Measurements from ENCODE around the gene TMEM94. TPM values are rescaled to one million over a fixed set of nuclear protein-coding genes. Genes with fewer than 3 reads are reported as not detected.

The TMEM94 gene
- total and polyA plus RNA-seq, 2 of the 8 experiments (the other 6 are each of a cell fraction or from before 2014, with no cell fraction given) = 54.8 to 69.9 TPM

GRCh38 chr17:75478508-75478907 lies 22.1 kb downstream of the TMEM94 start:
- no peak overlapping the region for H2BK12ac ChIP-seq (ENCODE audit: low read depth, low read length)
- H2BK5ac ChIP-seq (ENCODE audit: low read depth, low read length) = no peak overlapping the region; the same call in 1 of the 2 replicates
- H2BK15ac ChIP-seq (ENCODE audit: low read length) = no peak overlapping the region
- FAIRE-seq = no peak
- H4K20me1 ChIP-seq (replicated peaks in 1 of 2; ENCODE audit: control insufficient read depth in 1 of 2, insufficient read depth in 2 of 2, low read length in 2 of 2) = no peaks in the 10 kb centered on the region
- H3K9me3 ChIP-seq (ENCODE audit: insufficient read depth in 2 of 2, low read depth in 1 of 2, low read length in 1 of 2) = no peaks in the 10 kb centered on the region
- peaks cover 0 to 7% (median under 1%) of the 10 kb centered on the region in 4 experiments; a peak in 4 of 7 replicates for H3K4me1 ChIP-seq (replicated peaks in 1 of 4; ENCODE audit: control insufficient read depth in 3 of 4, insufficient read depth in 4 of 4, low read length in 3 of 4)
- H3K27ac ChIP-seq (ENCODE audit: low read depth, low read length) = no peak overlapping the region
- H3K14ac ChIP-seq (ENCODE audit: insufficient read length) = no peak overlapping the region
- H3K9ac ChIP-seq (replicated peaks in 1 of 4; ENCODE audit: extremely low read depth in 1 of 4, low read depth in 3 of 4, low read length in 3 of 4) = no peak overlapping the region; a peak in 2 of 7 replicates
- H3K4me3 ChIP-seq (ENCODE audit: extremely low read depth in 1 of 4, insufficient read depth in 2 of 4, low read depth in 3 of 4, low read length in 4 of 4) = no peak overlapping the region
- H2AK5ac ChIP-seq (ENCODE audit: low read depth, low read length) = 0 out of 2 replicates have a peak overlapping the region, but pooled peaks have one; percentile 13
- no peak overlapping the region for H2AFZ ChIP-seq (ENCODE audit: low read length)
- H3K18ac ChIP-seq (ENCODE audit: extremely low read depth, low read length) = no peak overlapping the region; the same call in 1 of the 2 replicates
- no peak overlapping the region; a peak in 1 of 4 replicates for H3K4me2 ChIP-seq (ENCODE audit: insufficient read depth in 1 of 2, low read depth in 2 of 2, low read length in 2 of 2)
- no peaks in the 10 kb centered on the region for H3K23me2 ChIP-seq (ENCODE audit: low read depth, low read length)
- no peaks in the 10 kb centered on the region; the same call in 1 of the 2 replicates for H3K79me1 ChIP-seq (ENCODE audit: low read depth, low read length)
- H2BK120ac ChIP-seq (replicated peaks; ENCODE audit: low read depth, low read length) = no peak overlapping the region
- no peaks in the 10 kb centered on the region for H3K79me2 ChIP-seq (ENCODE audit: control insufficient read depth in 1 of 2, insufficient read depth in 2 of 2, low read length in 2 of 2)
- H3K36me3 ChIP-seq (ENCODE audit: control insufficient read depth in 2 of 4, insufficient read depth in 4 of 4, low read length in 3 of 4) = peaks cover 0 to 4% (median 0%) of the 10 kb centered on the region in 4 experiments; a peak in 1 of 8 replicates
- no peak overlapping the region for H4K8ac ChIP-seq (ENCODE audit: extremely low read depth, insufficient read depth, low read length)
- no peak overlapping the region for H4K5ac ChIP-seq (ENCODE audit: insufficient read length, low read depth, low read length)
- WGBS, 2 experiments (ENCODE audit: extremely low coverage in 1 of 2, insufficient coverage in 1 of 2, insufficient read length in 1 of 2, insufficient replicate concordance in 2 of 2, low coverage in 1 of 2, low lambda C conversion rate in 2 of 2, missing lambda C conversion rate in 1 of 2) = 67% methylated on average over 7 of the region's 7 CpGs; no CpG with 5 or more reads in 1 of the 2 experiments
- H3K56ac ChIP-seq (replicated peaks; ENCODE audit: insufficient read length, low read depth, low read length) = no peak overlapping the region
- DNase-seq (ENCODE audit: low read depth in 1 of 2, low spot score in 2 of 2) = no peak
- no peak overlapping the region for H3K23ac ChIP-seq (ENCODE audit: insufficient read length)
- TF ChIP-seq EP300 (IDR thresholded peaks at IDR 0.05; ENCODE audit: borderline replicate concordance in 1 of 2, low read depth in 2 of 2, low read length in 2 of 2) = no peak
- TF ChIP-seq GABPA (IDR thresholded peaks at IDR 0.05; ENCODE audit: borderline replicate concordance, insufficient read depth, low read length) = no peak
- TF ChIP-seq, protein P1, sequence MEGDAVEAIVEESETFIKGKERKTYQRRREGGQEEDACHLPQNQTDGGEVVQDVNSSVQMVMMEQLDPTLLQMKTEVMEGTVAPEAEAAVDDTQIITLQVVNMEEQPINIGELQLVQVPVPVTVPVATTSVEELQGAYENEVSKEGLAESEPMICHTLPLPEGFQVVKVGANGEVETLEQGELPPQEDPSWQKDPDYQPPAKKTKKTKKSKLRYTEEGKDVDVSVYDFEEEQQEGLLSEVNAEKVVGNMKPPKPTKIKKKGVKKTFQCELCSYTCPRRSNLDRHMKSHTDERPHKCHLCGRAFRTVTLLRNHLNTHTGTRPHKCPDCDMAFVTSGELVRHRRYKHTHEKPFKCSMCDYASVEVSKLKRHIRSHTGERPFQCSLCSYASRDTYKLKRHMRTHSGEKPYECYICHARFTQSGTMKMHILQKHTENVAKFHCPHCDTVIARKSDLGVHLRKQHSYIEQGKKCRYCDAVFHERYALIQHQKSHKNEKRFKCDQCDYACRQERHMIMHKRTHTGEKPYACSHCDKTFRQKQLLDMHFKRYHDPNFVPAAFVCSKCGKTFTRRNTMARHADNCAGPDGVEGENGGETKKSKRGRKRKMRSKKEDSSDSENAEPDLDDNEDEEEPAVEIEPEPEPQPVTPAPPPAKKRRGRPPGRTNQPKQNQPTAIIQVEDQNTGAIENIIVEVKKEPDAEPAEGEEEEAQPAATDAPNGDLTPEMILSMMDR (IDR thresholded peaks at IDR 0.05; ENCODE audit: control extremely low read depth in 1 of 3, insufficient read depth in 1 of 3, low read depth in 1 of 3, low read length in 3 of 3) = no peak
- no peak for TF ChIP-seq ZNF274 (IDR thresholded peaks at IDR 0.05; ENCODE audit: borderline replicate concordance, extremely low read depth, low read length)
- H4K91ac ChIP-seq (replicated peaks; ENCODE audit: insufficient read length, low read length) = no peak overlapping the region
- CTCF ChIA-PET (ENCODE audit: partially characterized antibody) = interaction anchor here (0.8 to 1.9 kb wide), 2 partner anchors 9 to 16 kb away, joined by 3 to 4 read pairs; no protein-coding TSS in a partner anchor
- no peak overlapping the region for H2BK20ac ChIP-seq (ENCODE audit: low read length)
- POLR2A ChIA-PET (ENCODE audit: partially characterized antibody) = no interaction called here
- H3K27me3 ChIP-seq (replicated peaks in 1 of 4; ENCODE audit: control insufficient read depth in 3 of 4, extremely low read depth in 1 of 4, insufficient read depth in 3 of 4, low read length in 3 of 4) = no peaks in the 10 kb centered on the region
- H3K4ac ChIP-seq (replicated peaks; ENCODE audit: insufficient read length, low read depth, low read length) = no peak overlapping the region

All from H1 (cell line).